HepG2 (cell line): ENCODE results near the gene MRPL42. TPM values are rescaled to one million over a fixed set of nuclear protein-coding genes. Genes with fewer than 3 reads are reported as not detected.
A peak's percentile ranks its signal among the peaks of the same experiment; 100 is the strongest.

Experiments
- AGO1 ChIP-seq: fragments of 200-400 bp; formaldehyde crosslinking; IDR thresholded peaks from 2 replicates; pipeline ENCODE4 v1.6.1; 2017; ENCODE audit warnings: mild to moderate bottlenecking, low read depth, low read length, moderate library complexity; ENCODE audit not compliant: poor library complexity, severe bottlenecking
- BORCS8-MEF2B ChIP-seq: sonication (generic); formaldehyde crosslinking; IDR thresholded peaks from 2 replicates; pipeline ENCODE4 v1.8.0; 2022; ENCODE audit warnings: mild to moderate bottlenecking, missing genetic modification reagents
- CSRNP2 ChIP-seq: sonication (generic); formaldehyde crosslinking; conservative IDR thresholded peaks from 2 replicates; pipeline ENCODE4 v1.8.0; 2022; ENCODE audit warnings: low read depth, missing genetic modification reagents
- HNRNPLL ChIP-seq: fragments of 200-400 bp; formaldehyde crosslinking; IDR thresholded peaks from 2 replicates; pipeline ENCODE4 v1.6.1; 2017; ENCODE audit warnings: mild to moderate bottlenecking, low read depth, low read length; ENCODE audit not compliant: poor library complexity, severe bottlenecking
- NAIF1 ChIP-seq: sonication (generic); formaldehyde crosslinking; IDR thresholded peaks from 2 replicates; pipeline ENCODE4 v1.5.0; 2020; ENCODE audit warnings: mild to moderate bottlenecking, missing genetic modification reagents, borderline replicate concordance
- RFXANK ChIP-seq: IDR thresholded peaks from 2 replicates; pipeline ENCODE4 v1.6.1; 2016
- RXRA ChIP-seq: sonication (generic); formaldehyde crosslinking; IDR thresholded peaks from 2 replicates; pipeline ENCODE4 v1.5.1; 2020; ENCODE audit warnings: missing genetic modification reagents
- SNAPC2 ChIP-seq: sonication (generic); formaldehyde crosslinking; IDR thresholded peaks from 2 replicates; pipeline ENCODE4 v1.8.1; 2022; ENCODE audit warnings: mild to moderate bottlenecking, missing genetic modification reagents
- SP4 ChIP-seq: sonication (generic); formaldehyde crosslinking; IDR thresholded peaks from 2 replicates; pipeline ENCODE4 v1.8.1; 2023; ENCODE audit warnings: mild to moderate bottlenecking, missing genetic modification reagents
- TAF1 ChIP-seq: sonication (generic); formaldehyde crosslinking; IDR thresholded peaks from 2 replicates; pipeline ENCODE4 v1.4.0; 2020; ENCODE audit warnings: missing genetic modification reagents
- ZBTB44 ChIP-seq: sonication (generic); formaldehyde crosslinking; IDR thresholded peaks from 2 replicates; pipeline ENCODE4 v1.4.0; 2020; ENCODE audit warnings: missing genetic modification reagents
- ZNF280B ChIP-seq: sonication (generic); formaldehyde crosslinking; IDR thresholded peaks from 2 replicates; pipeline ENCODE4 v1.5.0; 2020; ENCODE audit warnings: missing genetic modification reagents, mild to moderate bottlenecking, borderline replicate concordance
- ZNF33B ChIP-seq: sonication (generic); formaldehyde crosslinking; IDR thresholded peaks from 2 replicates; pipeline ENCODE4 v1.5.1; 2020; ENCODE audit warnings: mild to moderate bottlenecking, missing genetic modification reagents
- ZNF382 ChIP-seq: sonication (generic); formaldehyde crosslinking; IDR thresholded peaks from 2 replicates; pipeline ENCODE4 v1.5.0; 2020; ENCODE audit warnings: missing genetic modification reagents, mild to moderate bottlenecking, borderline replicate concordance
- ZNF607 ChIP-seq: sonication (generic); formaldehyde crosslinking; IDR thresholded peaks from 2 replicates; pipeline ENCODE4 v1.5.1; 2020; ENCODE audit warnings: missing genetic modification reagents, mild to moderate bottlenecking, borderline replicate concordance
- ZNF619 ChIP-seq: sonication (generic); formaldehyde crosslinking; IDR thresholded peaks from 2 replicates; pipeline ENCODE4 v1.4.0; 2020; ENCODE audit warnings: mild to moderate bottlenecking, missing genetic modification reagents
- ZNF710 ChIP-seq: sonication (generic); formaldehyde crosslinking; IDR thresholded peaks from 2 replicates; pipeline ENCODE4 v1.5.0; 2020; ENCODE audit warnings: mild to moderate bottlenecking, missing genetic modification reagents, borderline replicate concordance
- ZNF713 ChIP-seq: sonication (generic); formaldehyde crosslinking; IDR thresholded peaks from 2 replicates; pipeline ENCODE4 v1.4.0; 2020; ENCODE audit warnings: mild to moderate bottlenecking, missing genetic modification reagents
- ZNF883 ChIP-seq: sonication (generic); formaldehyde crosslinking; IDR thresholded peaks from 2 replicates; pipeline ENCODE4 v1.5.1; 2020; ENCODE audit warnings: mild to moderate bottlenecking, missing genetic modification reagents; ENCODE audit errors: not compliant biosample characterization
- polyA plus RNA-seq, 8 experiments: library from polyadenylated mRNA; depleted of rRNA in 3 of 8; stranded (reverse) in 7 of 8; unstranded in 1 of 8; fragments of >200 nt; fragmentation: Illumina TruSeq in 4 of 8; extraction: Trizol in 4 of 8; gene quantifications; 2 replicates each; pipeline versions ENCODE4 v1.2.1 to v1.2.3, GENCODE V29; 2011 to 2016; ENCODE audit warnings: low read depth in 4 of 8, missing spikeins in 1 of 8, mixed read lengths in 1 of 8; ENCODE audit not compliant: insufficient read depth in 1 of 8
- total RNA-seq, 5 experiments: library from RNA; depleted of rRNA; stranded (reverse); fragments of >200 nt; fragmentation: Illumina TruSeq; extraction: Trizol; gene quantifications; 2 replicates each; pipeline ENCODE4 v1.2.3, GENCODE V29; 2016; ENCODE audit warnings: low read depth in 1 of 5

The MRPL42 gene
- total and polyA plus RNA-seq, 2 of the 13 experiments (the other 11 are each of a cell fraction or from before 2014, with no cell fraction given) = 93.3 to 148 TPM

- TF ChIP-seq CSRNP2 (no peak), ZNF280B (CRISPR knock-in tag) (peak; percentile 90; the same call in 1 of the 2 replicates), SNAPC2 (no peak), ZNF382 (CRISPR knock-in tag) (no peak), ZBTB44 (CRISPR knock-in tag) (no peak; the same call in 1 of the 2 replicates), TAF1 (CRISPR knock-in tag) (peak; percentile 89), ZNF607 (CRISPR knock-in tag) (peak; percentile 80), NAIF1 (no peak), ZNF710 (peak; percentile 95; the same call in 1 of the 2 replicates), BORCS8-MEF2B (no peak; the same call in 1 of the 2 replicates), HNRNPLL (peak; percentile 47), ZNF619 (CRISPR knock-in tag) (0 out of 2 replicates have a peak, but pooled peaks have one; percentile 27), SP4 (CRISPR knock-in tag) (peak; percentile 78; the same call in 1 of the 2 replicates), ZNF713 (CRISPR knock-in tag) (no peak), RXRA (no peak; the same call in none of the 2 replicates), AGO1 (peak; percentile 66), RFXANK (CRISPR knock-in tag) (peak; percentile 77; the same call in 1 of the 2 replicates), ZNF33B (CRISPR knock-in tag) (no peak), ZNF883 (CRISPR knock-in tag) (peak; percentile 87)
Observed at GRCh38 chr12:93441617-93442410, 25.5 kb upstream of the MRPL42 start, which contains the start of gene UBE2N (continued).
